Skin of body (tissue), 2 donors: ENCODE data around the gene GIT1. TPM values are rescaled to one million over a fixed set of nuclear protein-coding genes. Genes with fewer than 3 reads are reported as not detected.
A peak's percentile ranks its signal among the peaks of the same experiment; 100 is the strongest.

ENCODE experiments used
- DNase-seq: peaks from one replicate; lab custom pipeline; 2025; lab: John Stamatoyannopoulos, UW
- total RNA-seq: library from RNA; depleted of rRNA; stranded (reverse); fragments of >200 nt; gene quantifications from one replicate; pipeline ENCODE4 v1.2.3, GENCODE V29; 2014

GIT1 gene
- total RNA-seq, 1 donor from 2014 or later = 13.3 TPM

- DNase-seq = no peak
These were observed 5.2 kb upstream of the GIT1 start for GRCh38 chr17:29594519-29595090.

- no peak for DNase-seq
These were observed 4.4 kb upstream of the GIT1 start for GRCh38 chr17:29593591-29594518.

GRCh38 chr17:29592850-29593551, 3.6 kb upstream of the GIT1 start, which contains the start of gene ANKRD13B:
TSS of gene ANKRD13B (plus strand) at chr17:29593132. CDS start at chr17:29593622, 490 bp downstream.
- no peak for DNase-seq

- peak; percentile 79 for DNase-seq
These were observed 2.5 kb upstream of the GIT1 start for GRCh38 chr17:29591737-29592608.

GRCh38 chr17:29591146-29591736, 1.8 kb upstream of the GIT1 start:
- no peak for DNase-seq

- no peak for DNase-seq
These were observed 1.1 kb upstream of the GIT1 start for GRCh38 chr17:29590411-29591145.

GRCh38 chr17:29588562-29589411, 661 bp downstream of the GIT1 start:
- no peak for DNase-seq

- DNase-seq = no peak
These were observed 1.4 kb downstream of the GIT1 start for GRCh38 chr17:29588017-29588561.

GRCh38 chr17:29587591-29587990, 1.9 kb downstream of the GIT1 start:
- no peak for DNase-seq

- no peak for DNase-seq
These were observed 2.6 kb downstream of the GIT1 start for GRCh38 chr17:29586676-29587469.

GRCh38 chr17:29585080-29585751, 4.2 kb downstream of the GIT1 start:
- no peak for DNase-seq

GRCh38 chr17:29584452-29585079, 4.9 kb downstream of the GIT1 start:
- no peak for DNase-seq

GRCh38 chr17:29583324-29584248, 5.9 kb downstream of the GIT1 start:
- no peak for DNase-seq

GRCh38 chr17:29582772-29583171, 6.7 kb downstream of the GIT1 start:
- no peak for DNase-seq

- DNase-seq = no peak
These were observed 7.1 kb downstream of the GIT1 start for GRCh38 chr17:29582254-29582765.
